C4-2B (cell line): ENCODE measurements around the gene GHRL.

ENCODE experiments used
- ZFX ChIP-seq: fragments of 450-650 bp; IDR thresholded peaks from 2 replicates; pipeline ENCODE4 v1.6.1; 2017
- TF ChIP-seq, protein P1 (sequence below): fragments of 450-650 bp; conservative IDR thresholded peaks from 2 replicates; pipeline ENCODE4 v1.5.1; 2017; ENCODE audit warnings: mild to moderate bottlenecking

DNA sequence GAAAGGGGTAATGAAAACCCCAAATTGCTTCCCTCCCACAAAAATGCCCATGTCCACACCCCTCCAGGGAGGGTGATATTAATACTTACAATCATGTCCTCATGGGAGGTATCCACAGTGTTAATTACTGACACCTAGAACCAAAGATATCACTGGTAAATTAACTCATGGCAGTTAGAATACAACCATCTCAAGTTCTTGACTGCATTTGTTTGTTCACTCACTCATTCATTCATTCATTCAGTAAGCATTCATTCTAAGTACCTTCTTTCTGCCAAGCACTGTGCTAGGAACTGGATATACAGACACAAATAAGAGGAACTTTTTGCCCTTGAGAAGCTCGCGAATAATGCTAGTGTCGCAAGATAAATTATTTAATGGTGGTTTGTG, 25.2 kb upstream of the GHRL start:
- TF ChIP-seq, protein P1, sequence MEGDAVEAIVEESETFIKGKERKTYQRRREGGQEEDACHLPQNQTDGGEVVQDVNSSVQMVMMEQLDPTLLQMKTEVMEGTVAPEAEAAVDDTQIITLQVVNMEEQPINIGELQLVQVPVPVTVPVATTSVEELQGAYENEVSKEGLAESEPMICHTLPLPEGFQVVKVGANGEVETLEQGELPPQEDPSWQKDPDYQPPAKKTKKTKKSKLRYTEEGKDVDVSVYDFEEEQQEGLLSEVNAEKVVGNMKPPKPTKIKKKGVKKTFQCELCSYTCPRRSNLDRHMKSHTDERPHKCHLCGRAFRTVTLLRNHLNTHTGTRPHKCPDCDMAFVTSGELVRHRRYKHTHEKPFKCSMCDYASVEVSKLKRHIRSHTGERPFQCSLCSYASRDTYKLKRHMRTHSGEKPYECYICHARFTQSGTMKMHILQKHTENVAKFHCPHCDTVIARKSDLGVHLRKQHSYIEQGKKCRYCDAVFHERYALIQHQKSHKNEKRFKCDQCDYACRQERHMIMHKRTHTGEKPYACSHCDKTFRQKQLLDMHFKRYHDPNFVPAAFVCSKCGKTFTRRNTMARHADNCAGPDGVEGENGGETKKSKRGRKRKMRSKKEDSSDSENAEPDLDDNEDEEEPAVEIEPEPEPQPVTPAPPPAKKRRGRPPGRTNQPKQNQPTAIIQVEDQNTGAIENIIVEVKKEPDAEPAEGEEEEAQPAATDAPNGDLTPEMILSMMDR = no peak
- TF ChIP-seq ZFX = no peak
